Measurements from ENCODE around the gene EDNRA.

Gene EDNRA

DNA sequence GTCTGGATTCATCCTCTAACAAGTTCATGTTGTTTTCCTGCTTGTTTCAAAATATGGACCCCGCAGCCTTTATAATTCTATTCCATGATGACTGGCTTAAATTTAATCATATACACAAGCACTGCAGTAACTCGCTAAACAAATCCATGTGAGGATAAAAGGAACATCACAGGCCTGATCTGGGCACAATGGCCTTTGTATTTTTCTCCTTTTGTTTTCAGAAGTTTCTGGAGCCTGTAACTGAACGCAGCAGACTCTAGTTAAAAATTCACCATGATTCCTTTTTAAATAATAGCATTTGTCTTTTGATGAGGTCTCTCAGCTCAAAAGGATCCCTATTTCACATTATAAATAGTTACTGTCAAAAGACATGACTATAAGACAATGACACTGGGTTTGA is 106.1 kb downstream of the EDNRA start:
- DNase-seq (ENCODE audit: low read depth, low spot score): no peak

DNA sequence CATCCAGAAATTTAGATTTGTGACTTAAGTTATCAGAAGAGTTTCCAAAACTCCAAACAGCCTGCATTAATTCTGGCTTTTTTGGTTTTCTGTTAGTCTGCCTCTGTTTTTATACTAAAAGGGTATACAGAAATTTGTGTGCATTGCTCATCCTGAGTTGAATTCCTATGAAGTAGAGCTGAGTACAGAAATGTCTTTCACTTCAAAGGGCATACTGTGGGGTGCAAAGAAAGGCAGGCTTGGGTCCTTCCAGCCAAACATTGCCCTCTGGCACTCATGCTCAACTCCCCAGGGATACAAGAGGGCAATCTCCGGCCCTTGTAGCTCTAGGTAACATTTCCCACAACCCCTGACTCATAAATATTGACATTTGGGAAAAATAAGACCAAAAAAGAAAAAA is 108.7 kb downstream of the EDNRA start:
- no peak for DNase-seq (ENCODE audit: low read depth, low spot score)

DNA sequence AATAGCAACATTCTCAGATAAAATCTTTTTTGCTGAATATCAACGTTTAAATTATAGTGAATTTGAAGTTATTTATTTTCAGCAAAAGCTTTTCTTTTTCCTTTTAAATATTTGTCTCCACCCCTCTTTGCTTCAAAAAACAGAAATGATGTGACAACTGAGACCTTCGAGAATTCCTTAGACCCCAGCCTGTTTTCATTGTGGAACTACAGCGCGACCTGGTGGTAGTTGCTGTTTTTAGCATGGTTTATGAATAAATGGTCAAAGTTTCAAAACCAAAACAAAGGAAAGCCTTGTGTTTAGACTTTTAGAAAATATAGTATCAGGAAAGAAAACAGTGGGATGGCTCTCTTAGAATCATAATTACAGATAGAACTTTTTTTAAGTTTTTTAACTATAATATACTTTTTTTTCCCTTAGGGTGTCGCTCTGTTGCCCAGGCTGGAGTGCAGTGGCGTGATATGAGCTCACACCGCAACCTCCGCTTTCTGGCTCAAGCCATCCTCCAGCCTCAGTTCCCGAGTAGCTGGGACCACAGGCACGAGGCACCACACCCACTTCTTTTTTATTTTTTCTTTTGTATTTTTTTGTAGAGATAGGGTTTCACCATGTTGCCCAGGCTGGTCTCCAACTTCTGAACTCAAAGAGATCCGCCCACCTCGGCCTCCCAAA is 109.5 kb downstream of the EDNRA start:
- DNase-seq (ENCODE audit: low read depth, low spot score): no peak

DNA sequence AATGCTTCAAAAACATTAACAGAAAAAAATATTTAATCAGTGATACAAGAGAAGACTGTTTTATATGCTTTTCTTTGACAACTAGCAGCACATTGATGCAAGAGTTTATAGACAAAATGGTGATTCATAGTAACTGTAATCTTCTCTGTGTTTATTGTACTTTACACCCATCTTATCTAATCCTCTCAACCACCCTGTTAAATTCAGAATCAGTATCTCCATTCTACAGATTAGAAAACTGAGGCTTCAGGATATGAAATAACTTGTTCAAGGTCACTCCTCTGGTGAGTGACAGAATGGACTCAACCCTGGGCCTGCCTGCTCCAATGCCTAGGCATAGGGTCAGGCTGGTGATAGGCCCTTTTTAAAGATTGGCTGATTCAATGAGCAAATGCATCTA is 110.2 kb downstream of the EDNRA start:
- no peak for DNase-seq (ENCODE audit: low read depth, low spot score)

DNA sequence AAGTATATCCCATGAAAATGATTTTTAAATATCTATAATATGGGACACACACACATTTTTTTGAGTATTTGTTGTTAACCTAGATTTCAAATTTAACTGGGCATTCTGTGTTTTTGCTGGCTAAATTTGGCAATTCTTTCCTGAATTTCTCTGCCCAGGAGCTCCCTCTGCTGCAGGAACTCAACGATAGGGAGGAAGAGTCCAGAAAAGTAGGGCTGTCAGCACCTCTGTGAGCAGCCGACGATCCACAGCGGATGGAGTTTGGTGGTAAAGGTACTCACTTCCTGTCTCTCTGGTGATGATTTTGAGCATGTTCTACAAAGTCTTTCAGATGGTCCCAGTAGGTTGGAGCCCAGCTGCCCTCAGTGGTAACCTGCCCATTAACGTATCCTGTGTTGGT is 113.2 kb downstream of the EDNRA start:
- no peak for DNase-seq (ENCODE audit: low read depth, low spot score)
